GM10248 (cell line): ENCODE measurements around the gene TOR2A.

Source experiments
- CTCF ChIA-PET: fragments of 300-600 bp; sonication (Branson Sonifier 250); formaldehyde crosslinking; extraction: SDS; loops from one replicate; lab custom pipeline; 2021; ENCODE audit warnings: antibody characterized with exemption; lab: Yijun Ruan, JAX
- POLR2A ChIA-PET: fragments of 350-650 bp; sonication (Branson Sonifier 250); formaldehyde crosslinking; extraction: SDS; loops from one replicate; lab custom pipeline; 2020; ENCODE audit warnings: antibody characterized with exemption; lab: Yijun Ruan, JAX
- DNase-seq: peaks from one replicate; pipeline ENCODE4 v3.0.0; 2012; ENCODE audit errors: extremely low spot score
- CTCF ChIP-seq: IDR thresholded peaks from 2 replicates; pipeline ENCODE4 v1.5.1; 2012; ENCODE audit warnings: mild to moderate bottlenecking, low read depth; ENCODE audit errors: extremely low read depth, missing control alignments, control extremely low read depth

TOR2A gene

GRCh38 chr9:127769929-127770582 lies 35.0 kb upstream of the TOR2A start:
- POLR2A ChIA-PET, result no interaction called here
- no peak for TF ChIP-seq CTCF
- CTCF ChIA-PET, result interaction anchor here (0.7 to 7.6 kb wide), 11 partner anchors 9 to 151 kb away, joined by 3 to 41 read pairs (median 4); partner anchors contain the start of genes CDK9 and TOR2A
- DNase-seq, result no peak

GRCh38 chr9:127769101-127769500 lies 34.0 kb upstream of the TOR2A start:
- no peak for TF ChIP-seq CTCF
- POLR2A ChIA-PET, result interaction anchor here (0.6 kb wide), 1 partner anchor 157 kb away, joined by 3 read pairs; no protein-coding TSS in a partner anchor
- CTCF ChIA-PET, result interaction anchor here (1.2 to 7.6 kb wide), 5 partner anchors 10 to 152 kb away, joined by 3 to 41 read pairs (median 8); partner anchors contain the start of genes CDK9 and TOR2A
- no peak for DNase-seq

GRCh38 chr9:127768698-127769097 lies 33.6 kb upstream of the TOR2A start:
- ChIA-PET POLR2A (interaction anchor here (0.6 kb wide), 1 partner anchor 157 kb away, joined by 3 read pairs; no protein-coding TSS in a partner anchor), CTCF (interaction anchor here (1.2 to 7.6 kb wide), 4 partner anchors 15 to 152 kb away, joined by 3 to 41 read pairs (median 12); partner anchors contain the start of genes CDK9 and TOR2A)
- no peak for DNase-seq
- TF ChIP-seq CTCF, result no peak

- ChIA-PET CTCF (interaction anchor here (1.3 to 7.6 kb wide), 6 partner anchors 12 to 153 kb away, joined by 3 to 46 read pairs (median 12); partner anchors contain the start of genes CDK9 and TOR2A), POLR2A (no interaction called here)
- DNase-seq, result no peak
- TF ChIP-seq CTCF, result no peak
Measured at GRCh38 chr9:127767909-127768331, 32.8 kb upstream of the TOR2A start.

GRCh38 chr9:127767410-127767809 lies 32.3 kb upstream of the TOR2A start:
- DNase-seq, result no peak
- TF ChIP-seq CTCF, result no peak
- POLR2A ChIA-PET, result interaction anchor here (0.6 kb wide), 1 partner anchor 60 kb away, joined by 3 read pairs; no protein-coding TSS in a partner anchor
- CTCF ChIA-PET, result interaction anchor here (1.3 to 7.6 kb wide), 5 partner anchors 12 to 154 kb away, joined by 3 to 46 read pairs (median 13); partner anchors contain the start of genes CDK9 and TOR2A

- TF ChIP-seq CTCF, result no peak
- CTCF ChIA-PET, result interaction anchor here (0.9 to 6.0 kb wide), 10 partner anchors 10 to 270 kb away, joined by 3 to 46 read pairs (median 5); partner anchors contain the start of genes CDK9 and TOR2A
- DNase-seq, result no peak
- POLR2A ChIA-PET, result interaction anchor here (0.6 kb wide), 1 partner anchor 30 kb away, joined by 3 read pairs; the partner anchor contains the start of gene TOR2A
Measured at GRCh38 chr9:127765418-127765817, 30.3 kb upstream of the TOR2A start.
